RWPE1 (cell line): ENCODE data around the gene DSCAML1.

Source experiments
- CTCF ChIA-PET: fragments of 350-600 bp; sonication (Branson Sonifier 250); formaldehyde crosslinking; extraction: SDS; loops from one replicate; lab custom pipeline; 2021; lab: Yijun Ruan, JAX
- POLR2A ChIA-PET: fragments of 400-600 bp; formaldehyde crosslinking; extraction: SDS; loops from one replicate; lab custom pipeline; 2020; ENCODE audit warnings: antibody characterized with exemption; ENCODE audit not compliant: low non-redundant PET; lab: Yijun Ruan, JAX
- DNase-seq: peaks from one replicate; pipeline ENCODE4 v3.0.0; 2012; ENCODE audit warnings: low spot score
- H3K27ac ChIP-seq: fragments of 450-650 bp; 2 replicates; pipeline ENCODE4 v1.5.1; 2017
- TF ChIP-seq, protein P1 (sequence below): fragments of 450-650 bp; conservative IDR thresholded peaks from 2 replicates; pipeline ENCODE4 v1.5.1; 2017; ENCODE audit warnings: low read depth, mild to moderate bottlenecking

DSCAML1 gene

DNA sequence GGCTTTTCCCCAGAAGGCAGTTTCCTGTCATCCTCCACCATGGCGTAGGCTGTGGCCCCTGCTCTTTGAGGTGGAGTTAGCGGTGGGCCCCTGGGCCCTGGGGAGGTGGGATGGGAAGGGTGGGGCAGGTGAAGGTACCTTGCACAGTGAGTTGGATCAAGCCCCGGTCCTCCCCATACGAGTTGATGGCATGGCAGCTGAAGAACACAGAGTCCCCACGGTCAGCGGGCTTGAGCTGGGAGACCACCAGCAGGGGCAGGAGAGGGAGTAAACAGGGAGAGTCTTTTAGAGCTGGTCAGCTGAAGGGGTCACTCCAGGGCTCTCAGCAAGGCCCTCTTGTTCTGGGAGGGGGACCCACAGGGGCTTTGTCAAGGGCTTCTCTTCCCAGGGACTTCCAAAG, 316.0 kb downstream of the DSCAML1 start:
- no peak for DNase-seq
- ChIA-PET POLR2A (no interaction called here), CTCF (interaction anchor here (0.6 kb wide), 1 partner anchor 119 kb away, joined by 3 read pairs; no protein-coding TSS in a partner anchor)
- TF ChIP-seq, protein P1, sequence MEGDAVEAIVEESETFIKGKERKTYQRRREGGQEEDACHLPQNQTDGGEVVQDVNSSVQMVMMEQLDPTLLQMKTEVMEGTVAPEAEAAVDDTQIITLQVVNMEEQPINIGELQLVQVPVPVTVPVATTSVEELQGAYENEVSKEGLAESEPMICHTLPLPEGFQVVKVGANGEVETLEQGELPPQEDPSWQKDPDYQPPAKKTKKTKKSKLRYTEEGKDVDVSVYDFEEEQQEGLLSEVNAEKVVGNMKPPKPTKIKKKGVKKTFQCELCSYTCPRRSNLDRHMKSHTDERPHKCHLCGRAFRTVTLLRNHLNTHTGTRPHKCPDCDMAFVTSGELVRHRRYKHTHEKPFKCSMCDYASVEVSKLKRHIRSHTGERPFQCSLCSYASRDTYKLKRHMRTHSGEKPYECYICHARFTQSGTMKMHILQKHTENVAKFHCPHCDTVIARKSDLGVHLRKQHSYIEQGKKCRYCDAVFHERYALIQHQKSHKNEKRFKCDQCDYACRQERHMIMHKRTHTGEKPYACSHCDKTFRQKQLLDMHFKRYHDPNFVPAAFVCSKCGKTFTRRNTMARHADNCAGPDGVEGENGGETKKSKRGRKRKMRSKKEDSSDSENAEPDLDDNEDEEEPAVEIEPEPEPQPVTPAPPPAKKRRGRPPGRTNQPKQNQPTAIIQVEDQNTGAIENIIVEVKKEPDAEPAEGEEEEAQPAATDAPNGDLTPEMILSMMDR: no peak
- no peak overlapping the region for H3K27ac ChIP-seq

DNA sequence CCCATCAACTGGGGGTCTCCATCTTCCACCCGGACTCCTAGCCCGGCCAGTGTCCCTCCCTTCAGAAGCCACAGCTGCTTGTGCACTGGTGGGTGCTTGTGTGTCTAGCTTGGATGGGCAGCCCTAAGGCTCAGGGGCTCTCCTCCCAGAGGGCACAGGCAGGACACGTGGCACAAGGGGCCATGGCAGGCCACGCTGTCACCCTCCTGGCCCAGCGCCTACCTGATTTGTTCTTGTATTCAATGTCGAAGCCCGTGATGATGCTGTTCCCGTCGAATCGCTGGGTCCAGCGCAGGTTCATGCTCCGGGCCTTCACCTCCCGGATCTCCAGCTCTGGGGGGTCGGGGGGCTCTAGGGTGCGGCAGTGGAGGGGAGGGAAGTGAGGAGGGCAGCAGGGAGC, 316.8 kb downstream of the DSCAML1 start:
- TF ChIP-seq, protein P1: no peak
- ChIA-PET POLR2A (no interaction called here), CTCF (no interaction called here)
- DNase-seq: no peak
- H3K27ac ChIP-seq: no peak overlapping the region

DNA sequence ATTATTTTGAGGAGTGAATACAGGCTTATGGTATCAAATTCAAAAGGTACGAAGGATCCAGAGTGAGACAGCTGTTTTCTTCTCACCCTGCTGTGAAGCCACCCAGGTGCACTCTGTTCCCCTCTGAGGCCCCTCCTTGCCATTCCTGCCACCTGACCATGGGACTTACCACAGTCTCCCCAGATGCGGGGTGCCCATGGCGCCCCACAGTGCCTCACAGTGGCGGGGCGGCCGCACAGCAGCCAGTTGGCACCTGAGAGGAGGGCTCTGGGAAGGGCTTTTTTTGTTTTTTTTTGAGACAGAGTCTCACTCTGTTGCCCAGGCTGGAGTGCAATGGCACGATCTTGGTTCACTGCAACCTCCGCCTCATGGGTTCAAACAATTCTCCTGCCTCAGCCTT, 317.6 kb downstream of the DSCAML1 start:
- DNase-seq: no peak
- H3K27ac ChIP-seq: no peak overlapping the region
- ChIA-PET CTCF (no interaction called here), POLR2A (no interaction called here)
- TF ChIP-seq, protein P1: no peak

DNA sequence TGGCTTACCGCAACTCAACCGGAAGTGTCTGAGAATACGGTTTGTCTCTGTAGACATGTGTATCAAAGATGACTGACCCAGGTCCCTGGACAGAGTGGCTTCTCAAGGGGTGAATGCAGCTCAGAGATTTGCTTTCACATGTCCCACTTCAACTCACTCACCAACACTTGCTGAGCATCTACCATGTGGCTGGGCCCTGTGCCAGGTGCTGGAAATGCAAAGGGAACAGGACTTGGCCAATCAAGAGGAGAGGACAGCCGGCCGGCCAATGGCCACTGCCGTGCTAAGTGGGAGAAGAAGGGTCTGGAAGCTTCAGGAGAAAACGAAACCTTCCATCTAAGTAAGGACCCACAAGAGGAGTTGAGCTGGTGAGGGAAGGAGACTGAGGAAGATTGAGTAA, 318.1 kb downstream of the DSCAML1 start:
- TF ChIP-seq, protein P1: no peak
- DNase-seq: no peak
- POLR2A ChIA-PET: no interaction called here
- no peak overlapping the region for H3K27ac ChIP-seq
- CTCF ChIA-PET: no interaction called here

DNA sequence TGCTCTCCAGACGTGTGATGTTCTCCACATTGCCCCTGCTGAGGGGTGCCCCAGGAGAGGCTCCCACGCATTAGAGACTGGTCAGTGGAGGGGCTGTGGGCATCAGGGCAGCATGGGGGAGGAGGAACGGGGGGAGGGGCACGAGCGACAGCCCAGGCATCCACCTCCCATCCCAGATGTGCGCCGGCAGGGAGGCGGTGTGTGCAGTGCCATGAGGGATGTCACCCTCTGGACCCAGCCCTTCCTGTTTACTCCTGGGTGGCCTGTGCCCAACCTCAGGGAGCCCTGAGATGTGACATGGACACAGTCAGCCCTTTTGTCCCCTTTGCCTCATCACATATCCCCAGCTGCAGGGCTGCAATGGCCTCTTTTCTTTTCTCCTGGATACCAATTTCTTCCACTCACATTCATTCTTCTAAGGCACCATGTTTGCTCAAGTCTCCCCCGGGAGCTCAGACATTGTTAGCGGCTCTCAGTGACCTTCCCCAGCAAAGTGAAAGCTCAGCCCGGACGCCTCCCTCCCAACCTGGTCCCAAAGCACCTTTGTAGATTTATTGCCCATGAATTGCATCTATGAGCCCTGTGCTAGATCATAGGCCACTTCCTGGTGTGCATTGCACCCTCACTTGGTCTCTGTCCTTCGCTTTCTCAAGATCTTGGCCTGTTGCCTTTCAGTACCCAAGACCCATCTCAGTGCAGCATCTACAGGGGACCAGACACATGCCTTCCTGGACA, 318.7 kb downstream of the DSCAML1 start:
- POLR2A ChIA-PET: no interaction called here
- TF ChIP-seq, protein P1: no peak
- DNase-seq: no peak
- no peak overlapping the region for H3K27ac ChIP-seq
- CTCF ChIA-PET: no interaction called here

DNA sequence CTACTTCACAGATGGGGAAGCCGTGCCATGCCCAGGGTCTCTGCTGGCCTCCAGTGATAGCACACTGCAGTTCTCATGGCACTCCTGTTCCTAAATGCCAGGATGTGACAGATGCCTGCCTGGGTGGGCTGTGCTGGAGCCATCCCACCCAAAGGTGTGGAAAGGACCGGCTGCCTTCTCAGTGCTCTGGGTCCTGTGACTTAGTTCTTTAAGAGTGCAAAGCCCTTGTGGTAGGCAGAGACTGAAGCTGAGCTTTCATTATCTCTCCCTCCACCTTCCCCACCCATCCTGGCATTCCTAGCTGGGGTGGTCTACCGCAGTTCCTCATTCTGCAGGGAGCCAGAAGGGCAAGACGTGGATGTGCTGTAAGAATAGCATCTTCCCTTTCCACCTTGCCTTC, 319.3 kb downstream of the DSCAML1 start:
- POLR2A ChIA-PET: no interaction called here
- CTCF ChIA-PET: no interaction called here
- TF ChIP-seq, protein P1: no peak
- no peak overlapping the region for H3K27ac ChIP-seq
- DNase-seq: no peak
